ENCODE data around the gene C3orf20. TPM values are rescaled to one million over a fixed set of nuclear protein-coding genes. Genes with fewer than 3 reads are reported as not detected.

C3orf20 gene
- polyA plus RNA-seq, 1 donor from 2014 or later = not detected

DNA sequence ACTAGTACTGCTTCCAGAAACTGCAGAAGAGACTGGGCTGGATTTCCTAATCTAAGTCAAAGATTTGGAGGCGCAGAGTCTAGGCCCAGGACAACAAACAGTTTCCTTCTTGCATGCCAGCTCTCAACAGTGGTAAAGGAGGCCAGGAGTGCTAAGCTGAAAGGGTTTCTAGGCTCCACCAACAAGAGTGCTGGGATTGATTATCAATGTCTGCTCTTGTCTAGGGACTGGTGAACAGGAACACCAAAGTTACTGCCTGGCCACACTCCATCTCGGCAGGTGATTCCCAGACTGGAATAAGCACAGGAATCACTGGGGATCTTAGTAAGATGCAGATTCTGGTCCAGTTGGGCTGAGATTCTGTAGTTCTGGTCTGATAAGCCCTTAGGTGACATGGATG, 121.1 kb downstream of the C3orf20 start:
- Histone ChIP-seq H3F3A (ENCODE audit: insufficient read depth, low read length, poor library complexity, severe bottlenecking) (no peaks in the 10 kb centered on the region), H2AFZ (ENCODE audit: low read depth, low read length) (no peak overlapping the region), H3K27me3 (ENCODE audit: insufficient read depth, low read depth, low read length) (no peaks in the 10 kb centered on the region), H3K9me2 (ENCODE audit: insufficient read depth, low read length) (no peaks in the 10 kb centered on the region), H3K9me3 (ENCODE audit: low read length) (peaks cover 11% of the 10 kb centered on the region), H3K79me2 (replicated peaks; ENCODE audit: insufficient read depth, low read length) (no peaks in the 10 kb centered on the region), H3K36me3 (ENCODE audit: insufficient read depth, low read length) (no peaks in the 10 kb centered on the region), H3K27ac (ENCODE audit: low read length) (no peak overlapping the region), H3K4me3 (ENCODE audit: low read length) (no peak overlapping the region), H3K4me2 (ENCODE audit: low read length) (no peak overlapping the region), H4K20me1 (ENCODE audit: insufficient read depth) (no peaks in the 10 kb centered on the region), H3K9ac (ENCODE audit: low read length) (no peak overlapping the region)
- no peak for TF ChIP-seq EZH2 (IDR thresholded peaks at IDR 0.05; ENCODE audit: borderline replicate concordance, insufficient read depth, low read length, poor library complexity, severe bottlenecking)
- TF ChIP-seq, protein P1, sequence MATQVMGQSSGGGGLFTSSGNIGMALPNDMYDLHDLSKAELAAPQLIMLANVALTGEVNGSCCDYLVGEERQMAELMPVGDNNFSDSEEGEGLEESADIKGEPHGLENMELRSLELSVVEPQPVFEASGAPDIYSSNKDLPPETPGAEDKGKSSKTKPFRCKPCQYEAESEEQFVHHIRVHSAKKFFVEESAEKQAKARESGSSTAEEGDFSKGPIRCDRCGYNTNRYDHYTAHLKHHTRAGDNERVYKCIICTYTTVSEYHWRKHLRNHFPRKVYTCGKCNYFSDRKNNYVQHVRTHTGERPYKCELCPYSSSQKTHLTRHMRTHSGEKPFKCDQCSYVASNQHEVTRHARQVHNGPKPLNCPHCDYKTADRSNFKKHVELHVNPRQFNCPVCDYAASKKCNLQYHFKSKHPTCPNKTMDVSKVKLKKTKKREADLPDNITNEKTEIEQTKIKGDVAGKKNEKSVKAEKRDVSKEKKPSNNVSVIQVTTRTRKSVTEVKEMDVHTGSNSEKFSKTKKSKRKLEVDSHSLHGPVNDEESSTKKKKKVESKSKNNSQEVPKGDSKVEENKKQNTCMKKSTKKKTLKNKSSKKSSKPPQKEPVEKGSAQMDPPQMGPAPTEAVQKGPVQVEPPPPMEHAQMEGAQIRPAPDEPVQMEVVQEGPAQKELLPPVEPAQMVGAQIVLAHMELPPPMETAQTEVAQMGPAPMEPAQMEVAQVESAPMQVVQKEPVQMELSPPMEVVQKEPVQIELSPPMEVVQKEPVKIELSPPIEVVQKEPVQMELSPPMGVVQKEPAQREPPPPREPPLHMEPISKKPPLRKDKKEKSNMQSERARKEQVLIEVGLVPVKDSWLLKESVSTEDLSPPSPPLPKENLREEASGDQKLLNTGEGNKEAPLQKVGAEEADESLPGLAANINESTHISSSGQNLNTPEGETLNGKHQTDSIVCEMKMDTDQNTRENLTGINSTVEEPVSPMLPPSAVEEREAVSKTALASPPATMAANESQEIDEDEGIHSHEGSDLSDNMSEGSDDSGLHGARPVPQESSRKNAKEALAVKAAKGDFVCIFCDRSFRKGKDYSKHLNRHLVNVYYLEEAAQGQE (IDR thresholded peaks at IDR 0.05; ENCODE audit: borderline replicate concordance) = no peak
- TF ChIP-seq, protein P2, sequence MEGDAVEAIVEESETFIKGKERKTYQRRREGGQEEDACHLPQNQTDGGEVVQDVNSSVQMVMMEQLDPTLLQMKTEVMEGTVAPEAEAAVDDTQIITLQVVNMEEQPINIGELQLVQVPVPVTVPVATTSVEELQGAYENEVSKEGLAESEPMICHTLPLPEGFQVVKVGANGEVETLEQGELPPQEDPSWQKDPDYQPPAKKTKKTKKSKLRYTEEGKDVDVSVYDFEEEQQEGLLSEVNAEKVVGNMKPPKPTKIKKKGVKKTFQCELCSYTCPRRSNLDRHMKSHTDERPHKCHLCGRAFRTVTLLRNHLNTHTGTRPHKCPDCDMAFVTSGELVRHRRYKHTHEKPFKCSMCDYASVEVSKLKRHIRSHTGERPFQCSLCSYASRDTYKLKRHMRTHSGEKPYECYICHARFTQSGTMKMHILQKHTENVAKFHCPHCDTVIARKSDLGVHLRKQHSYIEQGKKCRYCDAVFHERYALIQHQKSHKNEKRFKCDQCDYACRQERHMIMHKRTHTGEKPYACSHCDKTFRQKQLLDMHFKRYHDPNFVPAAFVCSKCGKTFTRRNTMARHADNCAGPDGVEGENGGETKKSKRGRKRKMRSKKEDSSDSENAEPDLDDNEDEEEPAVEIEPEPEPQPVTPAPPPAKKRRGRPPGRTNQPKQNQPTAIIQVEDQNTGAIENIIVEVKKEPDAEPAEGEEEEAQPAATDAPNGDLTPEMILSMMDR (IDR thresholded peaks at IDR 0.05; ENCODE audit: poor library complexity, severe bottlenecking) = no peak
- TF ChIP-seq SMC3 (conservative IDR thresholded peaks at IDR 0.05; ENCODE audit: poor library complexity) = no peak
- no peak for TF ChIP-seq RAD21 (conservative IDR thresholded peaks at IDR 0.05)
- TF ChIP-seq EP300 (conservative IDR thresholded peaks at IDR 0.05; ENCODE audit: poor library complexity, severe bottlenecking) = no peak
- TF ChIP-seq TAF1 (IDR thresholded peaks at IDR 0.05; ENCODE audit: low read depth) = no peak
- no peak for TF ChIP-seq POLR2AphosphoS5 (IDR thresholded peaks at IDR 0.05)
- TF ChIP-seq MXI1 (conservative IDR thresholded peaks at IDR 0.05; ENCODE audit: poor library complexity, severe bottlenecking) = no peak

DNA sequence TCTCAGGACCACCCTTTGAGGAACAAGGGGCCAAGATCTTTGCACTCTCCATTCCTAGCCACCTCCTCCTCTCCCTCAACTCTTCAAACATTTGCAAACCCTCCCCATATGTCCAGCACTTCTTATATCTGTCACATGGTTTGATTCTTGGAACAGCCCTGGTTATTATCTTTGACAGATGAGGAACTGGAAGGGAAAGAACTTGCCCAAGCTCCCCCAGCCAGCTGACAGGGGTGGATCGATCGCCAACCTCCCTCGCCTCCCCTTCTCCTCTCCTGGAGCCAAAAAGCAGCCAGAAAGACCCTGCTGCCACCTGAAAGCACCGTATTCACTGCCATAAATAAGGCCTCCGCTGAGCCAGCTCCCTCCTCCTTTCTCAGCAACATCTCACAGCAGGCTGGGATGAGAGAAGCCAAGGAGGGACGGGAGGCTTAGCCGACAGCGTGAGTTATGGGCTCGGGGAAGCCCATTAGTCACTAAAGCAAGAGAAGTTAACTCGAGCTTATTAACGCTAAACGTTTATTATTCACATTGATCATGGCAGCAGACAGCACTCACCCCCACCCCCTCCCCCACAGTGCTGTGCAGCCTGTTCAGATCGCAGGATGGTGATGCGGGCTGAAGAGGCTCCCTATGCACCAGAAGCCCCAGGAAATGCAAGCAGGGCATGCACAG, 121.6 kb downstream of the C3orf20 start:
- TF ChIP-seq EZH2 (IDR thresholded peaks at IDR 0.05; ENCODE audit: borderline replicate concordance, insufficient read depth, low read length, poor library complexity, severe bottlenecking) (no peak), TAF1 (IDR thresholded peaks at IDR 0.05; ENCODE audit: low read depth) (no peak), EP300 (conservative IDR thresholded peaks at IDR 0.05; ENCODE audit: poor library complexity, severe bottlenecking) (no peak), SMC3 (conservative IDR thresholded peaks at IDR 0.05; ENCODE audit: poor library complexity) (no peak)
- TF ChIP-seq, protein P1 (IDR thresholded peaks at IDR 0.05; ENCODE audit: borderline replicate concordance) = no peak
- no peaks in the 10 kb centered on the region for H3K27me3 ChIP-seq (ENCODE audit: insufficient read depth, low read depth, low read length)
- no peak overlapping the region for H3K4me3 ChIP-seq (ENCODE audit: low read length)
- H4K20me1 ChIP-seq (ENCODE audit: insufficient read depth) = no peaks in the 10 kb centered on the region
- H3K79me2 ChIP-seq (replicated peaks; ENCODE audit: insufficient read depth, low read length) = no peaks in the 10 kb centered on the region
- no peaks in the 10 kb centered on the region for H3F3A ChIP-seq (ENCODE audit: insufficient read depth, low read length, poor library complexity, severe bottlenecking)
- H3K27ac ChIP-seq (ENCODE audit: low read length) = no peak overlapping the region
- H3K9me3 ChIP-seq (ENCODE audit: low read length) = peaks cover 11% of the 10 kb centered on the region
- no peaks in the 10 kb centered on the region for H3K36me3 ChIP-seq (ENCODE audit: insufficient read depth, low read length)
- no peak overlapping the region for H2AFZ ChIP-seq (ENCODE audit: low read depth, low read length)
- no peak overlapping the region for H3K9ac ChIP-seq (ENCODE audit: low read length)
- no peak overlapping the region for H3K4me2 ChIP-seq (ENCODE audit: low read length)
- H3K9me2 ChIP-seq (ENCODE audit: insufficient read depth, low read length) = no peaks in the 10 kb centered on the region

Data from neural cell (in vitro differentiated cells).